OCI-LY1 (cell line): ENCODE results near the gene SASS6.

Experiments used
- CTCF ChIP-seq: fragments of 200-600 bp; sonication (generic), shearing (Covaris generic); IDR thresholded peaks from 2 replicates; pipeline ENCODE4 v1.5.1; 2017; ENCODE audit warnings: mild to moderate bottlenecking, antibody characterized with exemption, low read length, moderate library complexity, mixed read lengths
- EZH2 ChIP-seq: fragments of 200-600 bp; sonication (generic), shearing (Covaris generic); IDR thresholded peaks from 2 replicates; pipeline ENCODE4 v1.8.0; 2017; ENCODE audit warnings: borderline replicate concordance, mixed run types, mild to moderate bottlenecking, antibody characterized with exemption, low read length, moderate library complexity, mixed read lengths

- TF ChIP-seq CTCF = no peak
- no peak for TF ChIP-seq EZH2
Measured at GRCh38 chr1:100075773-100076172, 57.0 kb downstream of the SASS6 start.
